GM12891 (cell line): ENCODE data around the gene DLL3.
A peak's percentile ranks its signal among the peaks of the same experiment; 100 is the strongest.
"Not testable (repeated sequence)": the region's sequence is repeated elsewhere in the genome, so short reads cannot be mapped to it uniquely, and the experiment has no call there.

Experiments used
- DNase-seq: peaks from one replicate; pipeline ENCODE4 v3.0.0; 2011; ENCODE audit warnings: low spot score; ENCODE audit not compliant: insufficient read length
- FAIRE-seq: peaks from 2 replicates; lab custom pipeline; 2011; peaks lifted over from hg19 to GRCh38; lab: Jason Lieb, UNC
- PAX5 ChIP-seq: IDR thresholded peaks from 2 replicates; pipeline ENCODE4 v1.6.1; 2011; ENCODE audit warnings: low read length, moderate library complexity, mild to moderate bottlenecking; ENCODE audit not compliant: insufficient read depth, severe bottlenecking
- POLR2A ChIP-seq: IDR thresholded peaks from 2 replicates; pipeline ENCODE4 v1.6.1; 2011; ENCODE audit warnings: low read depth, low read length, control low read depth
- POLR2AphosphoS5 ChIP-seq: IDR thresholded peaks from 2 replicates; pipeline ENCODE4 v1.6.1; 2011; ENCODE audit warnings: low read depth, low read length, control low read depth
- POU2F2 ChIP-seq: IDR thresholded peaks from 2 replicates; pipeline ENCODE4 v1.6.1; 2011; ENCODE audit warnings: low read depth, mild to moderate bottlenecking, control low read depth, low read length, moderate library complexity
- SPI1 ChIP-seq: IDR thresholded peaks from 2 replicates; pipeline ENCODE4 v1.6.1; 2011; ENCODE audit warnings: low read depth, low read length, control low read depth
- TAF1 ChIP-seq: IDR thresholded peaks from 2 replicates; pipeline ENCODE4 v1.6.1; 2011; ENCODE audit warnings: low read depth, low read length, control low read depth

Gene DLL3

DNA sequence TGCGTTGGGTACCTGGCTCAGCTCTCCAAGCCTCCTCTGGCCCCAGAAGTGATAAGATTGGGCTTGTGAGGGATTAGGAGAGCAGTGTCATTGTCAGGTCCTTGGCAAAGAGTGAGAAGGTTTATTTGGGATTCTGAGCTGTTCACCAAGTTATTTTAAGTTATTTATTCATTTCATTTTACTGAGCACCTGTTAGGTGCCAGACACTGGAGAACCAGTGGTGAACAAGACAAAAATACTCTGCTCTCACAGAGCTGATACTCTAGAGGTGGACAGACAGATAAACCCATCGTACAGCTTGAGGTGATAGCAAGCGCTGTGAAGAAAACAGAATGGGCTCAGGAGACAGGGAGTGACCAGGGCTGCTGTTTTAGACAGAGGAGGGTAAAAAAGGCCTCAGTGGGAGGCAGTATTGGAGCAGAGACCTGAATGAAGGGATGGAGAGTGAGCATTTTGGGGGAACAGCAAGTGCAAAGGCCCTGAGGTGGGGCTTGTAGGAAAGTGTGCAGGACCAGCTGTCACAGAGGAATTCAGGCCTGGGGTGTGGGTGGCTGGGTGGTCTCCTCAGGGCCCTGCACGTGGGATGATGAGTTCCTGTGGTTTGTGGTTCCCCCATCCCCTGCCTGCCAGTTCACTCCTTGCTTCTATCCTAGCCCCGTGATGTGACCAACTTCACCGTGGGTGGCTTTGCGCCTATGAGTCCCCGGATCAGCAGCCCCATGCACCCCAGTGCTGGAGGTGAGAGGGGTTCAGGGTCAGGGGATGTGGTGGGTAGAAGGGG is 26.8 kb upstream of the DLL3 start:
- FAIRE-seq, result no peak
- peak; percentile 49; the same call in 1 of the 2 replicates for TF ChIP-seq POU2F2
- TF ChIP-seq POLR2AphosphoS5, result no peak
- no peak for DNase-seq

DNA sequence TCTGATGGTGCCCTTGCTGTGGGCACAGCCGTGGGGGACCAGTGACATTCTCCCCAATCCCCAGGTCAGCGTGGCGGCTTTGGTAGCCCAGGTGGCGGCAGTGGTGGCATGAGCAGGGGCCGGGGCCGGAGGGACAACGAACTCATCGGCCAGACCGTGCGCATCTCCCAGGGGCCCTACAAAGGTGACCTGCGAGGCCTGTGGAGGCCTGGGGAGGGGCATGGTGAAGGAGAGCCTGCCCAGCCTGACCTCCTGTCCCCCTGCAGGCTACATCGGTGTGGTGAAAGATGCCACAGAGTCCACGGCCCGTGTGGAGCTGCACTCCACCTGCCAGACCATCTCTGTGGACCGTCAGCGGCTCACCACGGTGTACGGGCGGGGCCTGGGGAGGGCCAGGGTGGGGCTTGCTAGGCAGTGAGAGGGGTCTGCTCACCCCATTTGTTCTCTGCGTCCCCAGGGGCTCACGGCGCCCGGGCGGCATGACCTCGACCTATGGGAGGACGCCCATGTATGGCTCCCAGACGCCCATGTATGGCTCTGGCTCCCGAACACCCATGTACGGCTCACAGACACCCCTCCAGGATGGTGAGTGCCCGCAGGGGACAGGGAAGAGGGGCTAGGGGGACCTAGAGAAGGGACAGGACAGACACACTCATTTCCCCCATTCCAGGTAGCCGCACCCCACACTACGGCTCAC is 25.9 kb upstream of the DLL3 start:
- DNase-seq (no peak), FAIRE-seq (no peak)
- TF ChIP-seq PAX5 (no peak), POU2F2 (no peak), TAF1 (no peak), POLR2A (no peak), SPI1 (no peak), POLR2AphosphoS5 (no peak; the same call in 1 of the 2 replicates)

DNA sequence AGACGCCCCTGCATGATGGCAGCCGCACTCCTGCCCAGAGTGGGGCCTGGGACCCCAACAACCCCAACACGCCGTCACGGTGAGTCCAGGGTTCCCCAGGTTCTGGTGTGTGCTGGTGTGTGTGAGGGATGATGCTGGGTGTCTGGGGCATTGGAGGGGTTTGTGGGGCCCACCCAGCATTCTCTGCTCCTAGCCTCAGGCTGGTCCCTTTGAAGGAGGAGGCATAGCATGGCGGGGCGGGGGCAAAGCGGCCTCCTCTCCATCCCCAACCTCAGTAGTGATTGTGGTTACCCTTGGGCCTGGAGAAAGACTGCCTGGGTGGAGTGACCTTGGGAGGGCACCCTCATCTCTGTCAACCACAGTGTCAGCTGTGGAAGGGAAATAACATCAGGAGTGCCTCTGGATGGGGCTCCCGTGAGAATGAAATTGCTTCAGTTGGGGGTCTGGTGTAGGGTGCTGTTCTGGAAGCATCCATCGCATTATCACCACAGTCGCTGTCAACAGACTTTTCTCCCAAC is 25.2 kb upstream of the DLL3 start:
- no peak for DNase-seq
- TF ChIP-seq POLR2A (no peak), TAF1 (no peak), PAX5 (no peak)
- FAIRE-seq, result no peak

DNA sequence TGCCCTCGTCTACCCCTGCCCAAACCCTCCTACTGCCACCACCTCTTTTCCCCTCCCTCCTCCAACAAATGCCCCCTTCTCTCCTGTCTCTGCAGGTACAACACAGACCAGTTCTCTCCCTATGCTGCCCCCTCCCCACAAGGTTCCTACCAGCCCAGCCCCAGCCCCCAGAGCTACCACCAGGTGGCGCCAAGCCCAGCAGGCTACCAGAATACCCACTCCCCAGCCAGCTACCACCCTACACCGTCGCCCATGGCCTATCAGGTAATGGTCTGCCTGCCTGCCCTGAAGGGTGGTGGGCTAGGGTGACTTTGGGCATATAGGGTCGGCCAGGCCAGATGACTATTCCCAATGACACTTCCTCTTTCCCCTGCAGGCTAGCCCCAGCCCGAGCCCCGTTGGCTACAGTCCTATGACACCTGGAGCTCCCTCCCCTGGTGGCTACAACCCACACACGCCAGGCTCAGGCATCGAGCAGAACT is 24.6 kb upstream of the DLL3 start:
- no peak for TF ChIP-seq POLR2A
- TF ChIP-seq SPI1, result peak; percentile 36; the same call in 1 of the 2 replicates
- DNase-seq, result peak; percentile 68
- peak; percentile 45 for FAIRE-seq

DNA sequence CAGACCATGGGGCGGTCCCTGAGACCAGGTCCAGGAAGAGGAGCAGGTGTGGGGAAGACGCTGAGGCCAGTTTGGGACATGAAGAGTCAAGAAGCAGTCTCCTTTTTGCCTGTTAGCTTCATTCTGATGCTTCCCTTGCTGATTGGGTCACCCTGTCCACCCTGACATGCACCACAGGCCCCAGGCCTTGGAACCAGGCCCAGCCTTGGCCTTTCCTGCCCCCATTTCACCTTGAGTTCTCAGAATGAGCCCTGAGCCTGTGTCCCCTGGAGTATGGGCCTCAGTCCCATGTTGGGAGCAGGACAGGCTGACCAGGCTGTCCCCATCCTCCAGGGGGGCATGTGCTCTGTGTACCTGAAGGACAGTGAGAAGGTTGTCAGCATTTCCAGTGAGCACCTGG is 23.0 kb upstream of the DLL3 start:
- DNase-seq, result no peak
- TF ChIP-seq POU2F2 (no peak), POLR2AphosphoS5 (no peak), TAF1 (no peak), POLR2A (no peak), SPI1 (no peak), PAX5 (no peak)
- no peak for FAIRE-seq

DNA sequence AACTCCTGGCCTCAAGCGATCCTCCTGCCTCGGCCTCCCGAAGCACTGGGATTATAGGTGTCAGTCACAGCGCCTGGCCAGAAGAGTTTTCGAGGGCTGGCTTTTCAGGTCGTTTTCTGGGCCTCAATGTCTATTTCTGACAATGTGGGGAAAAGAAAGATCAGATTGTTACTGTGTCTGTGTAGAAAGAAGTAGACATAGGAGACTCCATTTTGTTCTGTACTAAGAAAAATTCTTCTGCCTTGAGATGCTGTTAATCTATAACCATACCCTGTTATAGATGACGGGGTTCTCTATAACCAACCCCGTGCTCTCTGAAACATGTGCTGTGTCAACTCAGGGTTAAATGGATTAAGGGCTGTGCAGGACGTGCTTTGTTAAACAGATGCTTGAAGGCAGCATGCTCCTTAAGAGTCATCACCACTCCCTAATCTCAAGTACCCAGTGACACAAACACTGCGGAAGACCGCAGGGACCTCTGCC is 19.4 kb upstream of the DLL3 start:
- not testable (repeated sequence) for FAIRE-seq, DNase-seq

DNA sequence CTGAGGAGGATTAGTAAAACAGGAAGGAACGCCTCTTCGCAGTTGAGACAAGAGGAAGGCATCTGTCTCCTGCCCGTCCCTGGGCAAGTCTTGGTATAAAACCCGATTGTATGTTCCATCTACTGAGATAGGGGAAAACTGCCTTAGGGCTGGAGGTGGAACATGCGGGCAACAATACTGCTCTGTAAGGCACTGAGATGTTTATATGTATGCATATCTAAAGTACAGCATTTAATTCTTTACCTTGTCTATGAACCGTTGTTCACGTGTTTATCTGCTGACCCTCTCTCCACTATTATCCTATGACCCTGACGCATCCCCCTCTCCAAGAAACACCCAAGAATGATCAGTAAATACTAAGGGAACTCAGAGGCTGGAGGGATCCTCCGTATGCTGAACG is 18.8 kb upstream of the DLL3 start:
- FAIRE-seq (no peak), DNase-seq (no peak)
- TF ChIP-seq POU2F2, result no peak
- TF ChIP-seq PAX5, result no peak
- no peak for TF ChIP-seq POLR2A
- TF ChIP-seq TAF1, result no peak
- TF ChIP-seq POLR2AphosphoS5, result no peak
- TF ChIP-seq SPI1, result no peak

DNA sequence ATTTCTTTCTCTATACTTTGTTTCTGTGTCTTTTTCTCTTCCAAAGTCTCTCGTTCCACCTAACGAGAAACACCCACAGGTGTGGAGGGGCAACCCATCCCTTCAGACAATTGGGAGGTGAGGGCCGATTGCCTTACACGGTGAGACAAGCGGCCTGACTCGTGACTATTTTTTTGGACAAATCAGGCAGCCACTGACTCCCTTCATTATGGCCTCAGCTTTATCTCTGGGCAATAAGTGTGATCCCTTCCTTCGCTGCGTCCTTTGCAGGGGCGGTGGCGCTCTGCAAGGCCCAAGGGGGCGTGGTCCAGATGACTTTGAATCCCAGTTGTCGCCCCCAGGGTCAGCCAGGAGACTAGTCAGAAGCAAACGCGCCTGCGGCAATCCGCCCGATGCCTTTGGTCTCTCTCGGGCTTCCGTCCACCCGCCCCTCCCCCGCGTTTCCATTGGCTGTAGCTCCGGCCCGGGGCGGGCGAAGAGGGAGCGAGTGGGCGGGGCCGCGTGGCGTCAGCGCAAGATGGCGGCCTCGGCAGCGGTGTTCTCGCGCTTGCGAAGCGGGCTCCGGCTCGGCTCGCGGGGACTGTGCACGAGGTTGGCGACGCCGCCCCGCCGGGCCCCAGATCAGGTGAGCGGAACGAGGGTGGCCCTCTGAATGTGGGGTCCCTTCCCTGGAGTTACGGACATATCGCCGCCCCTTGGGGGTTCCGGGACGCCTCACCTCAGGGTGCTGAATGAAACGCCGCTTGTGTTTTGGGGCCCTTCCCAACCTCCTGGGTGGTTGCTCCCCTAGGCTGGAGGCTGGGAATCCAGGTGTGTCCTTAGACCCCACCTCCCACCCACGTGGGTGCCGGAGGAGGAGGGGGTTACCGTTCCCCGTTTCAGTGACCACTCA is 18.2 kb upstream of the DLL3 start, which contains the start of gene TIMM50:
Gene TIMM50, plus strand, starts transcription at position 502 of the 892 bp plus-strand sequence. Its CDS starts 16 bp downstream, at position 518.
- FAIRE-seq, result peak; percentile 95
- TF ChIP-seq SPI1 (no peak), POU2F2 (no peak), POLR2A (peak; percentile 73; the same call in 1 of the 2 replicates), PAX5 (peak; percentile 50), TAF1 (peak; percentile 85), POLR2AphosphoS5 (no peak; the same call in 1 of the 2 replicates)
- peak; percentile 92 for DNase-seq

DNA sequence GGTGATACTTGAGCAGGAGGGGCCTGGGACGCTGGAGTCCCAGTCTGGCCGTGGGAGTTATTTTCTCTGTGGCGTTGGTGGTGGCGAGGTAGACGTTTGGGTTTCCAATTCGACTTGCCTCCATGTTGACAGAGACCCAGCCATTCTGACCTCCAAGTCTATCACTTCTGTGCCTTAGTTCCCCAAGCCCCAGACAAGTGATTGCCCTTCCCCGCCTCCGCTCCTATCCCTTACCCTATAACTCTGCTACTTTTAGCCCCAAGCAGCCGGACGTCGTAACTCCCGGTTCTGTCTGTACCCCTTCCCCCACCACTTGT is 17.6 kb upstream of the DLL3 start:
- FAIRE-seq, result no peak
- DNase-seq, result no peak
- TF ChIP-seq TAF1, result no peak
- TF ChIP-seq POLR2A, result no peak
- no peak for TF ChIP-seq SPI1
- TF ChIP-seq POLR2AphosphoS5, result no peak
- TF ChIP-seq POU2F2, result no peak
- TF ChIP-seq PAX5, result no peak
